HG02981 (cell line): ENCODE data around the gene MIGA2.

Source experiments
- ATAC-seq: cut with Tn5 transposase; IDR thresholded peaks from one replicate; pipeline ENCODE4 v1.9.1; 2021; ENCODE audit warnings: mild to moderate bottlenecking, moderate library complexity; ENCODE audit not compliant: unreplicated experiment

Gene MIGA2

GRCh38 chr9:129070696-129071525 lies 34.5 kb downstream of the MIGA2 start:
- no peak for ATAC-seq

GRCh38 chr9:129071526-129072126 lies 35.2 kb downstream of the MIGA2 start:
- ATAC-seq, result no peak

DNA sequence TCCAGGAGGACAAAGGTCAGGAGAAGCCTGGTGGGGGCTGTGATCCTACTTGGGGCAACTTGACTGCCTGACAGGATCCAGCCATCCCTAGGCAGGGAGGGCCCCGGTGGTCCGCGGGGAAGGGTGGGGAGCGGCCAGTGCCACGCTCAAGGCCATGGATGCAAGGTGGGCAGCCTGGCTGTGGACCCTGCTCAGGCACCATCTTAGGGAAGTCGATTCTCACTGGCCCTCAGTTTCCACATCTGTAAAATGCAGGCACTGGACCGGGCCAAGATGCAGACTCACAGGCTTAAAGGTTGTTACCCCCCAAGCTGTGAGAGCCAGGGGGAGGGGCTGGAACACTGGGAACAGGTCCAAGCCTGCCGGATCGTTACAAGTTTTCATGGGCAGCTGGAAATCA lies 35.7 kb downstream of the MIGA2 start:
- ATAC-seq, result no peak

GRCh38 chr9:129073404-129073803 lies 37.0 kb downstream of the MIGA2 start:
- ATAC-seq, result no peak

GRCh38 chr9:129074106-129074505 lies 37.7 kb downstream of the MIGA2 start:
- no peak for ATAC-seq

DNA sequence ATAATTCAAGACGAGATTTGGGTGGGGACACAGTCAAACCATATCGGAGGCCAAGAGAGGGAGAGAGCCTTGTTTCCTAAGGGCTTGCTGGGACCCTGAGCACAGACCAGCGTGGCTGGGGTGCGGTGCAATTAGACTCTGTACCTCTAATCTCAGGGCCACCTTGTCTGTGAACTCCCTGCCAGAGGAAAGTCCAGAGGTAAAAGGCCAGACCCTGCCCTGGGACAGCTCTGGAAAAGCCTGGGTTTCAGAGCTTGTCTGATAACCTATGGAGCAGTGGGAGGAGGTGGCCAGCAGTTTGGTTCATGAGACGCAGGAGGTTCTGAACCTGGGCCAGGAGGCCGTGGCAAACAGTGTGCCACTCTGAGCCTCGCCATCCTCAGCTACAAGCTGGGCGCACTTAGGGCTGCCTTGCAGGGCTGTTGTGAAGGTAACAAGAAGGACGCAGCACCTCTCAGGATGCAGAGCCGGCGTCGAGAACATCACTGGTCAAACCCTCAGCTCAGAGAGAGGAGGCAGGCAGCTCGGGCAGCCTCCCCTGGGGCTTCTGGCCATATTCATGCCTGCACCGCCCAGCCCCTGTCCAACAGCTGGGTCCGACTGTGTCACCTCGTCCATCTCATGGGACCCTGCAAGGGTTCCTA lies 39.7 kb downstream of the MIGA2 start:
- no peak for ATAC-seq

- no peak for ATAC-seq
These were observed 40.2 kb downstream of the MIGA2 start for GRCh38 chr9:129076640-129077037.

- ATAC-seq, result no peak
These were observed 40.8 kb downstream of the MIGA2 start for GRCh38 chr9:129077236-129077635.

DNA sequence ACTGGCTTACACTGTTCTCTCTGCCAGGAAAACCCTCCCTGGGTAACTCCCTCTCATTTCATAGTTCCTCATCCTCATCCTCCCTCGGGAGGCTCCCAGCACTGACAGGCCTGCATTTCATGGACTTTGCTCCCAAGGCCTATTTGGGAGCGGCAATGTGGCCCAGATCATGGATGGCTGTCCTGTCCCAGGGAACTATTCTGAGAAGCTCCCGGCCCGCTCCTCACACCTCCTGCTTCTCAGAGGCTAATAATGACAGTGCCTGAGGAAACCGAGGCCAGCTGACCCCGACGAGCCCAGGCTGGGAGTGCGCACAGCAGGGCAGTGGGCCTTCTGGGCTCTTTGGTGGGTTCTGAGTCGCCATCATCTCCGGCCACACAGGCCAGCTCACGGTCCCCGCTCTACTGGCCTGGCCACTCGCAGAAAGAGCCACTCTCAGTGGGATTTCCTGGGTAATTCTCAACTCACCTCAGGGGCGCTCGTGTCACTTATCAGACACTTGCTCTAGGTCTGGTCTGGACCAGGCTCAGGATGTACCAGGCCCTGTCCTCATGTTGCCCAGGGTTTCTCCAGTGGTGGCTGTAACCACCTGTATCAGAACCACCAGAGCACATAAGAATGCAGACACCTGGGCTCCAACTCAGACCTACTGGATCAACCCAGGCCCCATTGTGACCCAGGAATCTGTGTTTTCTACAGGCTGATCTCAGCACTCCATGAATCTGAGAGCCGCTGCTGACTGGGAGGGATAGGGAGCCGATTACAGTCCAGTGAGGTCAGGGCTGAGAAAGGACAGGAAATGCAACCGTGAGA lies 42.5 kb downstream of the MIGA2 start:
- no peak for ATAC-seq

DNA sequence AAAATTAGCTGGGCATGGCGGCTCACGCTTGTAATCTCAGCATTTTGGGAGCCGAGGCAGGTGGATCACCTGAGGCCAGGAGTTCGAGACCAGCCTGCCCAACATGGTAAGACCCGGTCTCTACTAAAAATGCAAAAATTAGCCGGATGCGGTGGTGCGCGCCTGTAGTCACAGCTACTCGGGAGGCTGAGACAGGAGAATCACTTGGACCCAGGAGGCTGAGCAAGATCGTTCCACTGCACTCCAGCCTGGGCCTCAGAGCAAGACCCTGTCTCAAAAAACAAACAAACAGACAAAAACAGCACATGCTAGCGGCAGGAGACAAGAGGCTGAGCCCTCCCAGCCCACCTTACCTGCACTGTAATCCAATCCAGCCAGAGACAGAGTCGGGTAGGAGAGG lies 43.4 kb downstream of the MIGA2 start:
- no peak for ATAC-seq

DNA sequence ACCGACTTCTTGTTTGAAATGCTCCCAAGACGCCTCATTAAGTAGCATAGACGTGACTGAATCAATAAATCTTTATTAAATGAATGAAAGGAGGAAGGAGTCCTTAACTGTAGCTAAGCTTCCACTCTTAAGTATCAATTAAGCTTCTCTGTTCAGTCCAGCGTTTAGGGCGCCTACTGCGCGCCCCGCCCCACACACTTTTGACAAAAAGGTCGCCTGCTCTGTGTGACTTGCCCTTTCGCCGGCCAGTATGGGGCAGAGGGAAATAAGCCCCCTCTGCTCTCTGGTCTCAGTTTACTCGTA lies 43.8 kb downstream of the MIGA2 start:
- no peak for ATAC-seq

DNA sequence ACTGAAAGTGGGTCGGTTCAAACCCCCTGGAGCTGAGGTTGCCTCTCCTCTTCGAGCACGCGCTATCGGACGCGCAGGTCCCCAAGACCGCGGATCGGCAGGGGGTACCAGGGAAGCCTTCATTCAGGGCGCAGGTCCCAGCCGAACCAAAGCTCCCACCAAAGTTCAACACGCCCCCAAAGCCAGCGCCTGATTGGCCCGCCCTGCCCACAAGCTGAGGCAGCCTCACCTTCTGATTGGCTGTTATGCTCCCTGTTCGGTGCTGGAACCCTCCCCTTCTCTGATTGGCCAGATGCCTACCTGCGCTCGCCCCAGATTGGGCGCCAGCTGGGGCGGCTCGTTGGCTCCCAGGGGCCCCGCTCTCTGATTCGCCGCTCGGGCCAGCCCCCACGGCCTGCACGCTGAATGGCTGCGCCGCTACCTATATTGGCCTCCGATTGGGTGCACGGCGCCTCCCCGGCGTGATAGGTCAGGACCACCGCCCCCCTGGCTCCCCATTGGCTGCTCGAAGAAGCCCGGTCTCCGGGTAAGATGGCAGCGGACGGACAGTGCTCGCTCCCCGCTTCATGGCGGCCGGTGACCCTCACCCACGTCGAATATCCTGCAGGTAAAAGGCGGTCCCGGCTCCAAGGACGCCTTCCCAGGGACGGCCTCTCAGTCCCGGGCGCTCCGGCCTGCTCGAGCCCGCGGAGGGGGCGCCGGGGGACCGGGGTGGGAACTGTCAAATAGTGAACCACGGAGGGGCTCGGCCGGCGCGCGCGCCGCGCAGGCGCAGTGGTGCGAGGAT lies 44.4 kb downstream of the MIGA2 start, which contains the start of gene DOLPP1:
DOLPP1 (plus strand) TSS at position 511 of the 787 bp plus-strand sequence; CDS start at position 532, 21 bp downstream.
- peak; percentile 91 for ATAC-seq

DNA sequence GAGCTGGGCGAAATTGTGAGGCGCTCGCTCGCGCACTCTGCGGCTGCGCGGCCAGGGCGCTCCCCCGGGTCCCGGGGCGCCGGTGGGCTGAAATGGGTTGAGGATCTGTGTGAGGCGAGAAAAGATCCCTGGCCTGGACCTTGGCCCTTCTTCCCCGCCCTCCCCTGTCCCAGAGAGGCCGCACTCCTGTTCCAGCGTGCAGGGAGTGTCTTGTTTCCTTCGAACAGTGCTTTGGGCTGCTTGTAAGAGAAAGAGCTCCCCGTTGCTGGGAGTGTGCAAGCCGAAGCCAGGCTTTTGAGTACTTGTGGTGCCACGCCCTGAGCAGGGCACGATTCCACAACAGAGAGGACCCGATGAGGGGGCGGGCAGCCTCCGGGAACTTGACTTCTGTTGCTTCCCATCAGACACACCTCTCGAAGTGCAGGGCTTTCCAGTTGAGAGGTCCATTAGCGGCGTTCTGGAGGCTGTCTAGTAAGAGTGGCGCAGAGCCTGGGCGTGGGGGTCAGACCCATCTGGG lies 45.0 kb downstream of the MIGA2 start:
- no peak for ATAC-seq

- no peak for ATAC-seq
These were observed 47.7 kb downstream of the MIGA2 start for GRCh38 chr9:129084087-129084486.

- no peak for ATAC-seq
These were observed 52.8 kb downstream of the MIGA2 start for GRCh38 chr9:129089246-129089645.

GRCh38 chr9:129093602-129094386 lies 57.4 kb downstream of the MIGA2 start:
- ATAC-seq, result no peak

- no peak for ATAC-seq
These were observed 58.2 kb downstream of the MIGA2 start for GRCh38 chr9:129094387-129095169.

GRCh38 chr9:129095170-129095667 lies 58.8 kb downstream of the MIGA2 start:
- no peak for ATAC-seq
